ENCODE data around the gene PLAAT5.

DNA sequence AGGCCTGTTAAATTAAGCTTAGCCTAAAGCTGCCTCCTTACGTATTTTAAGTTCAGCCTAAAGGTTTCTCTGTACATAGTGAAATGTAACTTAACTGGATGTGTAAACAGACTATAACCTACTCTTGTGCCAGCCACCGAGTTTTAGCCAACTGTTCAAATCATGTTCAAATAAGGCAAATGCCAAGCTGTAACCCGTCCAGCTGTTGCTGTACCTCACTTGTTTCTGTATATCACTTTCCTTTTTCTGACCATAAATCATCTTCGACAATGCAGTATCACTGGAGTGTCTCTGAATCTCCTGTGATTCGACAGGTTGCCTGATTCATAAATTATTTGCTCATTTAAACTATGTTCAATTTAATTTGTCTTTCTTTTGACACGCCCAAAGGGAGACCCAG lies 4.0 kb upstream of the PLAAT5 start:
- TF ChIP-seq CTCF (conservative IDR thresholded peaks at IDR 0.05 in 1 of 2, IDR thresholded peaks at IDR 0.05 in 1 of 2; ENCODE audit: low read depth in 1 of 2, low read length in 2 of 2): no peak
- TF ChIP-seq EZH2 (IDR thresholded peaks at IDR 0.05; ENCODE audit: low read length, missing control alignments): no peak
